Upper lobe of left lung (tissue), 4 donors: Measurements from ENCODE around the gene SNAPC4.

Source experiments
- POLR2A ChIP-seq, 4 donors: fragments of 450-650 bp; IDR thresholded peaks; one replicate each; pipeline ENCODE4 v1.5.1; 2016 to 2017; ENCODE audit warnings: antibody characterized with exemption in 4 of 4, mild to moderate bottlenecking in 2 of 4
- POLR2AphosphoS5 ChIP-seq, 2 donors: sonication (generic); formaldehyde crosslinking; IDR thresholded peaks; one replicate each; pipeline ENCODE4 v1.5.1; 2017; ENCODE audit warnings: antibody characterized with exemption in 2 of 2
- TF ChIP-seq, protein P1 (sequence below), 6 experiments: fragments of 450-650 bp in 4 of 6; fragments of 200-600 bp in 2 of 6; sonication (generic) in 2 of 6; IDR thresholded peaks; one replicate each; pipeline ENCODE4 v1.5.1; 2016 to 2019; ENCODE audit warnings: antibody characterized with exemption in 6 of 6

DNA sequence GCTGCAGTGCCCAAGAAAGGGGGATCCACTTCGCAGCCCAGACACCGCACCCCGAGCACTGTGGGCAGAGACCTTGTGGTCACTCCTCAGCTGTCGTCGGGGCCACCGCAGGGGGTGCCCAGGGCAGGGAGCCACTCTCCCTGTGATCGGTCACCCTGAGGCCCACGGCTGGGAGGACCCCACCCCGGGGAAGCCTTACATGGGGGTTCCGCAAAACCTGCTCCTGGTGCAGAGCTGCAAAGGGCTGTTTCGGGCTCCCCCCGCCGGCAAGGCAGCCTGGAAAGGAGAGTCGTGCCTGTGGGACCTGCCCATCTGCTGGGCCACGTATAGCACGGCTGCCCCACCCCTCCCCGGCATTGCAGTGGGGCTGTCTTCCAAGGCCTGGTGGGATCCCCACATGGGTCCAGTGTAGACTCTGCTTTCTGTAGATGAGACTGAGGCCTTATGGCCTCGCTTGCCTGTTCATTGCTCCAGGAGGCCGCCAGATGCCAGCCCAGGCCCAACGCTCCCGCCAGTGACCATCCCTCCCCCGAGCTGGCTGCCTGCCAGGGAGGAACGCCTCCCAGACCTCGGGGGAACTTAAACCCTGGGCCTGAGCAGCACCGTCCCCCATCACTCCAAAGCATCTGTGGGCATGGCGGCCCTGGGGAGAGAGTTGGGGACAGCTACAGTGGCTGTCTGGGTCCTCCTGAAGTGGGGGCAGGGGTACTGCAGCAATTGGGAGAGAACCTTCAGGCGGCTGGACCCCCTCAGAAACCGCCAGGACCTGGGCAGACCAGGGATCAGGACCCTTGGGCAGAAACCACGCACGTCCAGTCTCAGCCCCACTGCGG, 34.8 kb downstream of the SNAPC4 start:
- TF ChIP-seq, protein P1, sequence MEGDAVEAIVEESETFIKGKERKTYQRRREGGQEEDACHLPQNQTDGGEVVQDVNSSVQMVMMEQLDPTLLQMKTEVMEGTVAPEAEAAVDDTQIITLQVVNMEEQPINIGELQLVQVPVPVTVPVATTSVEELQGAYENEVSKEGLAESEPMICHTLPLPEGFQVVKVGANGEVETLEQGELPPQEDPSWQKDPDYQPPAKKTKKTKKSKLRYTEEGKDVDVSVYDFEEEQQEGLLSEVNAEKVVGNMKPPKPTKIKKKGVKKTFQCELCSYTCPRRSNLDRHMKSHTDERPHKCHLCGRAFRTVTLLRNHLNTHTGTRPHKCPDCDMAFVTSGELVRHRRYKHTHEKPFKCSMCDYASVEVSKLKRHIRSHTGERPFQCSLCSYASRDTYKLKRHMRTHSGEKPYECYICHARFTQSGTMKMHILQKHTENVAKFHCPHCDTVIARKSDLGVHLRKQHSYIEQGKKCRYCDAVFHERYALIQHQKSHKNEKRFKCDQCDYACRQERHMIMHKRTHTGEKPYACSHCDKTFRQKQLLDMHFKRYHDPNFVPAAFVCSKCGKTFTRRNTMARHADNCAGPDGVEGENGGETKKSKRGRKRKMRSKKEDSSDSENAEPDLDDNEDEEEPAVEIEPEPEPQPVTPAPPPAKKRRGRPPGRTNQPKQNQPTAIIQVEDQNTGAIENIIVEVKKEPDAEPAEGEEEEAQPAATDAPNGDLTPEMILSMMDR (IDR thresholded peaks at IDR 0.05): no peak
- TF ChIP-seq POLR2A (IDR thresholded peaks at IDR 0.05) (no peak), POLR2AphosphoS5 (IDR thresholded peaks at IDR 0.05) (no peak)
